CD14-positive monocyte (primary cell): Measurements from ENCODE around the gene DOCK10. TPM values are rescaled to one million over a fixed set of nuclear protein-coding genes. Genes with fewer than 3 reads are reported as not detected.

Experiments
- DNase-seq, 3 donors: peaks; one replicate each; pipeline ENCODE4 v3.0.0-alpha.2; 2011 to 2022
- H2AFZ ChIP-seq: 2 replicates; pipeline ENCODE4 v1.6.0; 2012; ENCODE audit warnings: mild to moderate bottlenecking, low read depth, low read length, inconsistent platforms; ENCODE audit not compliant: insufficient read depth, poor library complexity, severe bottlenecking
- H3K27ac ChIP-seq, 2 donors: 1 replicate in 1 of 2; 2 replicates in 1 of 2; pipeline ENCODE4 v1.5.1; 2012 to 2013; ENCODE audit warnings: low read length in 2 of 2, control low read depth in 1 of 2, inconsistent platforms in 1 of 2, low read depth in 1 of 2, mild to moderate bottlenecking in 1 of 2
- H3K27me3 ChIP-seq, 2 donors: one replicate each; pipeline versions ENCODE4 v1.6.0 to v1.6.1; 2011 to 2013; ENCODE audit warnings: low read length in 2 of 2; ENCODE audit not compliant: control insufficient read depth in 2 of 2, insufficient read depth in 2 of 2
- H3K36me3 ChIP-seq, 2 donors: replicated peaks in 1 of 2; 1 replicate in 1 of 2; 2 replicates in 1 of 2; pipeline versions ENCODE4 v1.5.1 to v1.6.1; 2012 to 2013; ENCODE audit warnings: low read length in 2 of 2, control low read depth in 1 of 2, inconsistent platforms in 1 of 2, mild to moderate bottlenecking in 1 of 2; ENCODE audit not compliant: insufficient read depth in 2 of 2, control insufficient read depth in 1 of 2
- H3K4me1 ChIP-seq, 2 donors: 1 replicate in 1 of 2; 2 replicates in 1 of 2; pipeline versions ENCODE4 v1.5.1 to v1.6.1; 2012 to 2013; ENCODE audit warnings: low read length in 2 of 2, control low read depth in 1 of 2, inconsistent platforms in 1 of 2, mild to moderate bottlenecking in 1 of 2, moderate library complexity in 1 of 2; ENCODE audit not compliant: insufficient read depth in 2 of 2, control insufficient read depth in 1 of 2
- H3K4me2 ChIP-seq: replicated peaks from 2 replicates; pipeline ENCODE3; 2012; ENCODE audit warnings: low read length, moderate library complexity, mild to moderate bottlenecking; ENCODE audit not compliant: poor library complexity, severe bottlenecking; ENCODE audit errors: extremely low read depth
- H3K4me3 ChIP-seq, 3 experiments: fragments of 200-600 bp in 1 of 3; sonication (generic) in 1 of 3; replicated peaks in 1 of 3; 1 replicate in 2 of 3; 2 replicates in 1 of 3; pipeline ENCODE4 v1.5.1; 2011 to 2013; ENCODE audit warnings: low read length in 3 of 3, mild to moderate bottlenecking in 3 of 3, control low read depth in 2 of 3, low read depth in 2 of 3, inconsistent platforms in 1 of 3, moderate library complexity in 1 of 3
- H3K79me2 ChIP-seq: 2 replicates; pipeline ENCODE4 v1.6.0; 2012; ENCODE audit warnings: mild to moderate bottlenecking, control low read depth, inconsistent platforms, low read length, moderate library complexity; ENCODE audit not compliant: insufficient read depth
- H3K9ac ChIP-seq: 2 replicates; pipeline ENCODE4 v1.6.0; 2017; ENCODE audit warnings: low read length, mild to moderate bottlenecking; ENCODE audit not compliant: insufficient read depth, poor library complexity, severe bottlenecking
- H3K9me3 ChIP-seq, 2 donors: replicated peaks in 1 of 2; 1 replicate in 1 of 2; 2 replicates in 1 of 2; pipeline versions ENCODE4 v1.5.1 to v1.6.1; 2012 to 2013; ENCODE audit warnings: low read length in 2 of 2, control low read depth in 1 of 2; ENCODE audit not compliant: control insufficient read depth in 1 of 2, insufficient read depth in 1 of 2
- H4K20me1 ChIP-seq: 2 replicates; pipeline ENCODE4 v1.6.0; 2012; ENCODE audit warnings: mild to moderate bottlenecking, low read length, control low read depth, moderate library complexity; ENCODE audit not compliant: insufficient read depth
- H3K27ac Mint-ChIP-seq, 7 donors: one replicate each; pipeline ENCODE4 v1.8.0; 2020; ENCODE audit warnings: mild to moderate bottlenecking in 7 of 7, mixed read lengths in 7 of 7, moderate library complexity in 6 of 7, inconsistent platforms in 2 of 7
- H3K27me3 Mint-ChIP-seq, 3 donors: one replicate each; pipeline ENCODE4 v1.8.0; 2021 to 2022; ENCODE audit warnings: low read depth in 3 of 3, mild to moderate bottlenecking in 3 of 3, mixed read lengths in 3 of 3, moderate library complexity in 3 of 3, inconsistent platforms in 1 of 3
- H3K36me3 Mint-ChIP-seq, 2 donors: one replicate each; pipeline ENCODE4 v1.8.0; 2020; ENCODE audit warnings: mixed read lengths in 2 of 2, inconsistent platforms in 1 of 2, mild to moderate bottlenecking in 1 of 2
- H3K4me1 Mint-ChIP-seq: one replicate; pipeline ENCODE4 v1.8.0; 2020; ENCODE audit warnings: mild to moderate bottlenecking, mixed read lengths
- H3K4me3 Mint-ChIP-seq, 2 donors: one replicate each; pipeline ENCODE4 v1.8.0; 2020; ENCODE audit warnings: mild to moderate bottlenecking in 2 of 2, mixed read lengths in 2 of 2, moderate library complexity in 1 of 2
- H3K9me3 Mint-ChIP-seq, 7 donors: one replicate each; pipeline ENCODE4 v1.8.0; 2020 to 2022; ENCODE audit warnings: mixed read lengths in 7 of 7, mild to moderate bottlenecking in 6 of 7, moderate library complexity in 6 of 7, inconsistent platforms in 2 of 7
- CTCF ChIP-seq: fragments of 200-600 bp; IDR thresholded peaks from one replicate; pipeline ENCODE4 v1.8.0; 2022; ENCODE audit warnings: antibody characterized with exemption, mild to moderate bottlenecking
- WGBS: methylation state at CpG from one replicate; pipeline ENCODE4 v1.1.5; 2013; ENCODE audit warnings: missing lambda C conversion rate; ENCODE audit not compliant: insufficient coverage; 5-methylcytosine and 5-hydroxymethylcytosine counted together
- intact Hi-C, 2 donors: fragments of 100-400 bp; cut with micrococcal nuclease; formaldehyde crosslinking; loops; one replicate each; pipeline versions ENCODE4 v1.15.0 to v1.15.1; 2023
- polyA plus RNA-seq, 3 donors: library from polyadenylated mRNA; depleted of rRNA in 1 of 3; unstranded in 2 of 3; stranded (reverse) in 1 of 3; fragments of 300-500 nt in 2 of 3; fragments of >200 nt in 1 of 3; fragmentation: Illumina TruSeq in 2 of 3; gene quantifications; 1 replicate in 2 of 3; 2 replicates in 1 of 3; pipeline ENCODE4 v1.2.3, GENCODE V29; 2012 to 2021

DOCK10 gene
- polyA plus RNA-seq, 3 donors: 9.5 to 30.9 (median 16.5) TPM

DNA sequence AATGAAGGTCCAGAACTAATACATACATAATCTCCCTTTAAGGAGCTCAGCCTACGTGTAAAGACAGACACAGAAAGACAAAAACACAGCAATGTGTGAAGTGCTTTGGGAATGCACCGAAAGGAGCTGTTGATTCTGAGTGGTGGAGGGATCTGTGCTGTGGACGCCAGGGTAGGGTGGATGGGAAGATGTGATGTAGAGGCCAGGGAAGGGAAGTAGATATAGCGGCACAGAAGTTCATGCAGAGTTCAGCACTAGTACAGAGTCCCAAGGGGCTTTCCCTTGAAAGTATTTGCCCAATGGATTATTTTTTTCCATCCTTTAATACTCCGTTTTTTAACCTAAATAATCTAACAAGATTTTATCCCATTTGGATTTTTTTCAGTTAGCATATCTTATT is 32.1 kb upstream of the DOCK10 start:
- Histone ChIP-seq H3K4me1 (peaks cover 0 to 3% of the 10 kb centered on the region in 2 donors), H3K27me3 (no peaks in the 10 kb centered on the region), H3K9ac (no peak overlapping the region), H3K36me3 (no peaks in the 10 kb centered on the region), H4K20me1 (no peaks in the 10 kb centered on the region), H3K9me3 (no peaks in the 10 kb centered on the region), H3K4me3 (no peak overlapping the region), H2AFZ (no peak overlapping the region), H3K27ac (no peak overlapping the region), H3K4me2 (no peak overlapping the region), H3K79me2 (no peaks in the 10 kb centered on the region)
- H3K9me3 Mint-ChIP-seq: peaks cover 0 to 2% (median 0%) of the 10 kb centered on the region in 7 donors
- TF ChIP-seq CTCF: no peak
- H3K27ac Mint-ChIP-seq: no peak overlapping the region
- peaks cover 8% of the 10 kb centered on the region for H3K4me1 Mint-ChIP-seq
- H3K36me3 Mint-ChIP-seq: no peaks in the 10 kb centered on the region
- intact Hi-C loops: no loop called here
- no peak for DNase-seq
- no peak overlapping the region for H3K4me3 Mint-ChIP-seq
- 86% methylated on average over 3 of the region's 5 CpGs for WGBS
- peaks cover 0 to 2% (median 2%) of the 10 kb centered on the region in 3 donors for H3K27me3 Mint-ChIP-seq

DNA sequence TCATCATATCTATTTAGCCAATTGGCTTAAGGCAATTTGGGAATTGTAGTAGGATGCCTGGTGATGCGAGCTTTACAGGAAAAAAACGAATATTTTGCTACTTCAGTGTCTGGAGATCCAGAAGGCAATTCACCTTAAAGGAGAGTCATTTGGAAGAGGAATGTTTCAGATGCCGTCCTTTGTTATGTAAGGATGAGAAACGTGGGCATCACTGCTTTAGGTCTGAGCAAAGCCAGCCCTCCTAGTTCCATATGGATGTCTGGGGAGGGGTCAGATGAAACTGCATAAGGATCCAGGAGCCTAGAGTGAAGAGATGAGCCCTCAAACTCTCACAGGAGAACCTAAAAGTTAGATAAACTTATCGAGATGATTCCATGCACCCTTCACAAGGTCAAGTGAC is 30.9 kb upstream of the DOCK10 start:
- Histone ChIP-seq H2AFZ (no peak overlapping the region), H4K20me1 (no peaks in the 10 kb centered on the region), H3K9ac (no peak overlapping the region), H3K36me3 (no peaks in the 10 kb centered on the region), H3K27me3 (no peaks in the 10 kb centered on the region), H3K4me2 (no peak overlapping the region), H3K27ac (no peak overlapping the region), H3K9me3 (no peaks in the 10 kb centered on the region), H3K79me2 (no peaks in the 10 kb centered on the region), H3K4me1 (peaks cover 0 to 3% of the 10 kb centered on the region in 2 donors), H3K4me3 (no peak overlapping the region)
- H3K27ac Mint-ChIP-seq: no peak overlapping the region
- intact Hi-C loops: no loop called here
- H3K4me3 Mint-ChIP-seq: no peak overlapping the region
- peaks cover 0 to 2% (median 0%) of the 10 kb centered on the region in 3 donors for H3K27me3 Mint-ChIP-seq
- no peak for DNase-seq
- peaks cover 8% of the 10 kb centered on the region for H3K4me1 Mint-ChIP-seq
- no peak for TF ChIP-seq CTCF
- H3K9me3 Mint-ChIP-seq: peaks cover 2 to 7% (median 4%) of the 10 kb centered on the region in 7 donors
- WGBS: 92% methylated on average over 4 of the region's 5 CpGs
- H3K36me3 Mint-ChIP-seq: no peaks in the 10 kb centered on the region
